ENCODE data around the gene CTSO.

- no peak for TF ChIP-seq CTCF (IDR thresholded peaks at IDR 0.05 in 2 of 3, conservative IDR thresholded peaks at IDR 0.05 in 1 of 3; ENCODE audit: borderline replicate concordance in 1 of 3, insufficient read depth in 1 of 3, low read depth in 2 of 3, low read length in 2 of 3)
- no peak for TF ChIP-seq ZNF274 (IDR thresholded peaks at IDR 0.05; ENCODE audit: low read depth, low read length)
- no peak for TF ChIP-seq EZH2 (IDR thresholded peaks at IDR 0.05)
- no peak for TF ChIP-seq CEBPB (IDR thresholded peaks at IDR 0.05; ENCODE audit: low read depth)
- TF ChIP-seq POLR2AphosphoS5 (IDR thresholded peaks at IDR 0.05; ENCODE audit: low read depth, low read length): no peak
- no peak for TF ChIP-seq POLR2A (IDR thresholded peaks at IDR 0.05; ENCODE audit: borderline replicate concordance, extremely low read depth, insufficient read depth, insufficient read length)
Measured at GRCh38 chr4:155978810-155979209, 25.1 kb upstream of the CTSO start.

Measured in HCT116 (cell line).